Measurements from ENCODE around the gene TMEM132C. TPM values are rescaled to one million over a fixed set of nuclear protein-coding genes. Genes with fewer than 3 reads are reported as not detected.

The TMEM132C gene
- total and polyA plus RNA-seq, 4 donors, result 0.05 to 0.08 (median 0.05) TPM; not detected in 1

- no peak overlapping the region for H3K4me3 ChIP-seq (ENCODE audit: low read depth in 1 of 3, low read length in 3 of 3)
- H3K4me1 ChIP-seq (ENCODE audit: control insufficient read depth in 4 of 4, insufficient read depth in 4 of 4, low read length in 3 of 4), result no peaks in the 10 kb centered on the region
- H3K36me3 ChIP-seq (ENCODE audit: control insufficient read depth in 4 of 4, insufficient read depth in 3 of 4, low read depth in 1 of 4, low read length in 3 of 4), result no peaks in the 10 kb centered on the region
- H3K9ac ChIP-seq (ENCODE audit: low read depth in 1 of 2, low read length in 2 of 2), result no peak overlapping the region
- peaks cover 0 to 2% (median 0%) of the 10 kb centered on the region in 4 donors for H3K27me3 ChIP-seq (ENCODE audit: control insufficient read depth in 4 of 4, insufficient read depth in 4 of 4, low read length in 3 of 4)
- no peak for DNase-seq (ENCODE audit: low spot score)
- TF ChIP-seq NR2F2 (IDR thresholded peaks at IDR 0.05) (no peak), RAD21 (IDR thresholded peaks at IDR 0.05) (no peak)
- no peak overlapping the region for H3K27ac ChIP-seq (ENCODE audit: low read depth in 1 of 2, low read length in 2 of 2)
- H3K9me3 ChIP-seq (ENCODE audit: control insufficient read depth in 4 of 4, low read length in 3 of 4), result no peaks in the 10 kb centered on the region
- 66% methylated on average over 6 of the region's 6 CpGs for WGBS
These were observed 344.8 kb downstream of the TMEM132C start for GRCh38 chr12:128611736-128612135.

GRCh38 chr12:128612150-128612850, 345.3 kb downstream of the TMEM132C start:
- Histone ChIP-seq H3K9me3 (ENCODE audit: control insufficient read depth in 4 of 4, low read length in 3 of 4) (no peaks in the 10 kb centered on the region), H3K4me1 (ENCODE audit: control insufficient read depth in 4 of 4, insufficient read depth in 4 of 4, low read length in 3 of 4) (no peaks in the 10 kb centered on the region), H3K4me3 (ENCODE audit: low read depth in 1 of 3, low read length in 3 of 3) (no peak overlapping the region), H3K36me3 (ENCODE audit: control insufficient read depth in 4 of 4, insufficient read depth in 3 of 4, low read depth in 1 of 4, low read length in 3 of 4) (no peaks in the 10 kb centered on the region), H3K9ac (ENCODE audit: low read depth in 1 of 2, low read length in 2 of 2) (no peak overlapping the region), H3K27me3 (ENCODE audit: control insufficient read depth in 4 of 4, insufficient read depth in 4 of 4, low read length in 3 of 4) (peaks cover 0 to 2% (median 0%) of the 10 kb centered on the region in 4 donors), H3K27ac (ENCODE audit: low read depth in 1 of 2, low read length in 2 of 2) (no peak overlapping the region)
- no peak for DNase-seq (ENCODE audit: low spot score)
- WGBS, result 66% methylated on average over 8 of the region's 8 CpGs
- TF ChIP-seq ZBTB33 (IDR thresholded peaks at IDR 0.05) (no peak), FOXA1 (IDR thresholded peaks at IDR 0.05) (no peak), FOXA2 (IDR thresholded peaks at IDR 0.05) (no peak), HNF4A (conservative IDR thresholded peaks at IDR 0.05) (no peak), YY1 (IDR thresholded peaks at IDR 0.05) (no peak), HNF4G (IDR thresholded peaks at IDR 0.05) (no peak), TAF1 (conservative IDR thresholded peaks at IDR 0.05) (no peak), ATF3 (IDR thresholded peaks at IDR 0.05) (no peak), RAD21 (IDR thresholded peaks at IDR 0.05) (no peak), EGR1 (IDR thresholded peaks at IDR 0.05; ENCODE audit: low read depth in 2 of 2) (no peak), RXRA (IDR thresholded peaks at IDR 0.05) (no peak), NR2F2 (IDR thresholded peaks at IDR 0.05) (no peak), JUND (IDR thresholded peaks at IDR 0.05) (no peak), MAX (IDR thresholded peaks at IDR 0.05) (no peak), REST (IDR thresholded peaks at IDR 0.05) (no peak), GABPA (IDR thresholded peaks at IDR 0.05 in 1 of 2, conservative IDR thresholded peaks at IDR 0.05 in 1 of 2) (no peak), SP1 (IDR thresholded peaks at IDR 0.05) (no peak)

Measured in liver (tissue), 9 donors.